Panc1 (cell line): Measurements from ENCODE around the gene CHST1. TPM values are rescaled to one million over a fixed set of nuclear protein-coding genes. Genes with fewer than 3 reads are reported as not detected.

Experiments used
- ATAC-seq: fragments of 200-7000 bp; cut with Tn5 transposase; 2 replicates; pipeline ENCODE4 v1.9.1; 2020; ENCODE audit warnings: mild to moderate bottlenecking, moderate library complexity
- BruUV-seq: library from RNA; stranded (reverse); fragments of 400-500 nt; replicated peaks from 2 replicates; lab custom pipeline; 2021; lab: Mats Ljungman, UMichigan
- CTCF ChIA-PET: fragments of 300-600 bp; sonication (Branson Sonifier 250); formaldehyde crosslinking; loops from one replicate; lab custom pipeline; 2022; ENCODE audit warnings: antibody characterized with exemption; lab: Charles Lee
- POLR2A ChIA-PET: fragments of 300-600 bp; sonication (Branson Sonifier 250); formaldehyde crosslinking; loops from one replicate; lab custom pipeline; 2022; ENCODE audit warnings: antibody characterized with exemption; lab: Charles Lee
- DNase-seq: peaks from one replicate; pipeline ENCODE4 v3.0.0-alpha.2; 2010; ENCODE audit warnings: low read depth, low spot score
- H3K27ac ChIP-seq: 2 replicates; pipeline ENCODE4 v1.5.1; 2011; ENCODE audit warnings: mild to moderate bottlenecking, low read length, inconsistent platforms
- H3K27me3 ChIP-seq: fragments of 200-500 bp; sonication (Bioruptor generic); 2 replicates; pipeline ENCODE4 v1.6.0; 2014; ENCODE audit warnings: low read length, inconsistent platforms; ENCODE audit not compliant: control insufficient read depth, insufficient read depth
- H3K36me3 ChIP-seq: fragments of 200-500 bp; sonication (Bioruptor generic); 2 replicates; pipeline ENCODE4 v1.5.1; 2014; ENCODE audit warnings: inconsistent platforms, mild to moderate bottlenecking, low read length, moderate library complexity; ENCODE audit not compliant: control insufficient read depth, insufficient read depth
- H3K4me1 ChIP-seq: 2 replicates; pipeline ENCODE4 v1.5.1; 2011; ENCODE audit warnings: inconsistent platforms, mild to moderate bottlenecking, low read length, moderate library complexity; ENCODE audit not compliant: control insufficient read depth, insufficient read depth
- H3K4me3 ChIP-seq, 2 experiments: 2 replicates each; pipeline ENCODE4 v1.5.1; 2011 to 2012; ENCODE audit warnings: low read depth in 2 of 2, low read length in 2 of 2, mild to moderate bottlenecking in 2 of 2, inconsistent platforms in 1 of 2, moderate library complexity in 1 of 2
- H3K9me3 ChIP-seq: fragments of 200-500 bp; sonication (Bioruptor generic); 2 replicates; pipeline ENCODE4 v1.5.1; 2014; ENCODE audit warnings: low read depth, mild to moderate bottlenecking, inconsistent platforms, low read length, moderate library complexity; ENCODE audit not compliant: control insufficient read depth, insufficient read depth
- CTCF ChIP-seq: fragments of 450-650 bp; IDR thresholded peaks from 2 replicates; pipeline ENCODE4 v1.5.1; 2017; ENCODE audit warnings: mild to moderate bottlenecking
- POLR2AphosphoS5 ChIP-seq: IDR thresholded peaks from 2 replicates; pipeline ENCODE4 v1.6.1; 2012; ENCODE audit warnings: mild to moderate bottlenecking, low read depth, low read length, moderate library complexity
- REST ChIP-seq, 2 experiments: IDR thresholded peaks; 2 replicates each; pipeline ENCODE4 v1.6.1; 2011 to 2012; ENCODE audit warnings: low read depth in 2 of 2, control low read depth in 1 of 2, low read length in 1 of 2, mild to moderate bottlenecking in 1 of 2, moderate library complexity in 1 of 2; ENCODE audit not compliant: insufficient read depth in 1 of 2
- SIN3A ChIP-seq: IDR thresholded peaks from 2 replicates; pipeline ENCODE4 v1.6.1; 2012; ENCODE audit warnings: low read depth, mild to moderate bottlenecking, low read length, moderate library complexity, borderline replicate concordance; ENCODE audit not compliant: insufficient read depth
- TCF7L2 ChIP-seq: IDR thresholded peaks from 2 replicates; pipeline ENCODE4 v1.6.1; 2011; ENCODE audit warnings: mild to moderate bottlenecking, low read depth, low read length, inconsistent platforms
- in situ Hi-C: cut with HindIII; loops from 2 replicates; pipeline ENCODE4 v1.10.0; 2016; ENCODE audit warnings: low sequenced_read_pairs, low pct_unique_long_range_greater_than_20kb
- intact Hi-C: fragments of 100-400 bp; cut with micrococcal nuclease; formaldehyde crosslinking; loops from one replicate; pipeline ENCODE4 v1.10.0; 2022; ENCODE audit not compliant: unreplicated experiment
- total RNA-seq: library from RNA; stranded (reverse); gene quantifications from one replicate; pipeline ENCODE4 v1.2.1, GENCODE V29; 2021; ENCODE audit not compliant: unreplicated experiment

Gene CHST1
- total RNA-seq, 1 experiment from 2014 or later, result not detected

- Histone ChIP-seq H3K27ac (no peak overlapping the region), H3K27me3 (peaks cover 13% of the 10 kb centered on the region), H3K9me3 (no peaks in the 10 kb centered on the region), H3K36me3 (no peaks in the 10 kb centered on the region), H3K4me1 (no peaks in the 10 kb centered on the region), H3K4me3 (no peak overlapping the region)
- no peak for TF ChIP-seq TCF7L2
- TF ChIP-seq CTCF, result no peak
- no peak for TF ChIP-seq REST (IDR thresholded peaks at IDR 0.05; ENCODE audit: insufficient read depth in 1 of 2, low read depth in 2 of 2, low read length in 1 of 2)
- no peak for TF ChIP-seq POLR2AphosphoS5
- TF ChIP-seq SIN3A, result no peak
- in situ Hi-C loops, result no loop called here
- ATAC-seq (peak; percentile 40), DNase-seq (no peak)
- ChIA-PET CTCF (interaction anchor here (0.6 kb wide), 1 partner anchor 32 kb away, joined by 3 read pairs; no protein-coding TSS in a partner anchor), POLR2A (no interaction called here)
- BruUV-seq, result no TSS peak
- intact Hi-C loops, result no loop called here
Observed at GRCh38 chr11:45671246-45672171, 6.1 kb upstream of the CHST1 start.

- BruUV-seq, result no TSS peak
- H3K27ac ChIP-seq, result no peak overlapping the region
- no peak for TF ChIP-seq POLR2AphosphoS5
- no peak for TF ChIP-seq REST (IDR thresholded peaks at IDR 0.05; ENCODE audit: insufficient read depth in 1 of 2, low read depth in 2 of 2, low read length in 1 of 2)
- no peak for TF ChIP-seq CTCF
- TF ChIP-seq TCF7L2, result no peak
- TF ChIP-seq SIN3A, result no peak
- POLR2A ChIA-PET, result no interaction called here
- H3K9me3 ChIP-seq, result no peaks in the 10 kb centered on the region
- in situ Hi-C loops (no loop called here), intact Hi-C loops (no loop called here)
- DNase-seq, result no peak
- no peak overlapping the region for H3K4me3 ChIP-seq
- ATAC-seq, result no peak
- H3K27me3 ChIP-seq, result peaks cover 17% of the 10 kb centered on the region
- no peaks in the 10 kb centered on the region for H3K36me3 ChIP-seq
- H3K4me1 ChIP-seq, result no peaks in the 10 kb centered on the region
- CTCF ChIA-PET, result no interaction called here
Observed at GRCh38 chr11:45670386-45671135, 5.1 kb upstream of the CHST1 start.
